ENCODE measurements around the gene YJEFN3.

YJEFN3 gene

DNA sequence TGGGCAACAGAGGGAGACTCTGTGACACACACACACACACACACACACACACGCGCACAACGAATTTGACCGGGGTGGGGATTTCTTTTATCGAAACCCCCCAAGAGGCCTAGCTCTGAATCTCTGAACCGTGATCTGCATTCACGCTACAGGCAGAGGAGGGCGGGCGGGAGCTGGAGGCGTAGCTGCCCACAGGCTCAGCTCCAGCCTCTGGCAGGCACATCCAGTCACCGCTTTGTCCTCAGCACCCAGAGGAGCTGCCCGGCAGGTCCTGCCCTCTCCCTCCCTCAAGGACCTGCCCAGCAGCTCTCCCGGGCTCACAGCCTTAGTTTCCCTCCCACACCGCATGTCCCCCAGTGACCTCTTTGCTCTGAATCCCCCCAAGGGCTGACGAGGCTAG lies 29.3 kb downstream of the YJEFN3 start:
- DNase-seq: no peak

DNA sequence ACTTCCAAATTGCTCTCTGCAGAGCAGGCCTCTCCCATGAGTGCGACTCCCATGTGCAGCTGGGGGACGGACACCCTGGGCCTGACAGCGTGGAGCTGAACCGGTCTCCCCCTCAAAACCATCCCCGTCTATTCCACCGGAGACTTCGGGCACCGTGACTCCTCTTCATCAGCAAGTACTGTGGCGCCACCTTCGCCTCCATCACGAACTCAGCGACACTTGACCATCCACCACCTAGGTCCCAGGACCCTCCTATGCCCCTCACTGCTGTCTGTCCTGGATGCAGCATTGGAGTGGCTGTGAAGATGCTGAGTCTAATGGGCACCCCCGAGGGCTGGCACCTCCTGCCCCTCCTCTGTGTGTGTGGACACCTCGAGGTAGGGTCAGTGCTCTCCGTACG lies 29.9 kb downstream of the YJEFN3 start:
- DNase-seq: no peak

DNA sequence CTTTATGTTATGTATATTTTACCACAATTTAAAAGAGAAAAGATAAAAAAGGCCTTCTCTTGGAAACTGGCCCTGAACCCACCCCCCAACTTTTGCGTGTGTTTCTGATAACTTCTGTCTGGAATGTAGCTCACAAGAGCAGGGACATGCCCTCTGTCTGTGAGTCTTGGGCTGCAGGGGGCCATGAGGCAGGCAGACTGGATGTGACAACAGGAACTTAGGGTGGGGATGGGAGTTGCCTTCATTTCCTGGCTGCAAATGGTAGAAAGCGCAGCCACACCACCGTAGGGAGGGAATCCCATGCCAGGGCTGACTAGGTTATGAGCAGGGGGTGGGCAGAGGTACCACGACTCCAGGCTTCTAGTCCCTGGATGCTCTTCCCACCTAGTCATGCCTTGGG lies 31.2 kb downstream of the YJEFN3 start:
- no peak for DNase-seq

DNA sequence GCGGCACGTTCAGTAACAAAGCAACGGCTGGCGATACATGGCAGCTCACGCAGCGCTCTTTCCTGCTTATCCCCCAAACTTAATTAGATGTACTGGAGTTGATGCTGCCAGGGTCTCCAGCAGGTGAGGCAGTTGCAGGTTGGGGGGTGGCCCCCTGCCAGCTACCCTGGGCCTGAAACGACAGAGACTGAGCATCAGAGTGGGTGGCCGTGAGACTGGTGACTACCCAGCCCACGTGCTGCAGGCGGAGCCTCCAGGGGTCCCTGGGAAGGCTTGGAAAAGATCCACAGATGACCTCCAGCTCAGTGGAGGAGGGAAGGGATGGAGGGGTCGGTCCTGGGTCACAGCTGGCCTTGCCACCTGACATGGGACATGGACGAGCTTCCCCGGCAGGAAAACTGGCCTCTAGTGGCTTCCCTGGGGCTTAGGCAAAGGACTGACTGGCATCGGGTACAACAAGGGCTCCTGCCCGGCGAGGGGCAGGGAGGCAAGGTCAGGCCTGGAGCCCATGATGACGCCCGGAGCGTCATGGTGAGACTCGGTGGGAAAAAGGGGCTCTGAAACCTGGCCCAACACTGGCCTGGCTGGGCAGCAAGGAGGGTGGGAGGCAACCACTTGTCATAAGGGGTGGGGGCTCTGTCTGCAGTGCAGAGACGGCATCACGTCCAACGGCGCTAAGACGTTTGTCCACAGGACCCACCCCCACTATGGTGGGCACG lies 33.4 kb downstream of the YJEFN3 start:
- no peak for DNase-seq

DNA sequence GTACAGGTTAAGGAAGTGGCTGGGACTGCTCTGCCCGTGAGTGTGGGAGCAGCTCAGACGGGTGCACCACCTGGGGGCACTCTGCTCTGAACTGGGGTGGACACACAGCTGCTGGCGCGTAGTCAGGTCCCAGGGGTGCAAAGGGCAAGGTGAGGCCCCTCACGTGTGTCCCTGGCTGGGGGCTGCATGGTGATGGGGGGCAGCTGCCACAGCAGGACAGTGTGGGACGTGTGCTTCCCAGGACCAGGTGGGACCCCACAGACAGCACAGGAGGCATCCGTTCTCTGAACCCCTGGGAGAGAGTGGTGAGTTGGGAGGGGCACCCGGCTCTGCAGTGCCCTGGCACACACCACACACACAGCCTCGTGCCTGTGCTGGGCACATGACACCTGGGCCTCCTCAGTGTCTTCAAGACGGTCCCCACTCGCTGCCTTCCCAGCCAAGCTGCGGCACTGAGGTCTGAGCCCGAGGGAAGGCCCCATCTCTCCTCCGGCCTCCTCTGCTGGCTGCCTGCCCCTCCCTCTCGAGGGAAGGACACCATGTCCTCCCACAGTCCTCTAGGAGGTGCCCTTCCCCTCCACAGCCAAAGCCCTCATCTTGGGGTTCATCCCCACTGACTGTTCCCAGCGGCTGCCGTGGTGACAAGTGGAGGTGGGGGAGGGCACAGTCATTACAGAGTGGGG lies 34.1 kb downstream of the YJEFN3 start:
- no peak for DNase-seq

DNA sequence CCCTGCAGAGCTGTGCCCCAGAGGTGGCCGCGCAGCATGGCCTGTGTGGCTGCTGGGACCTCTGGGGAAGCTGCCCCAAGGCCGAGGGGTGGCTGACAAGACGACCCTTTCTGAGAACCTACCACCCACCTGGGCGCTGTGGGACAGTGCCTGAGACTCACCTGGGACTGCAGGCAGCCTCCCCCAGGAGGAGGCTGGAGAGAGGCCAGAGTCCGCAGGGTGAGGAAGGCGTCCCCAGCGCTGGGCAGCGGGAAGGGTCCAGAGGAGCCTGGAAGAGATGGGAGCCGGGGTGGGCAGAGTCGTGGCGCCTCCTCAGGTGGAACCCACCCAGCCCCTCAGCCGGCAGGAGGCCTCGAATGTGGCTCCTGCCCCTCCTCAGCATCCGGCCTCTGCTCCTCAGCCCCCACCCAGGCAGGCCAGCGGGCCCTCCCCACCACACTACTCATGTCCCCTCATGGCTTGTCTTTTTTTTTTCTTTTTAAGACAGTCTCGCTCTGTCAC lies 34.7 kb downstream of the YJEFN3 start:
- DNase-seq: no peak

DNA sequence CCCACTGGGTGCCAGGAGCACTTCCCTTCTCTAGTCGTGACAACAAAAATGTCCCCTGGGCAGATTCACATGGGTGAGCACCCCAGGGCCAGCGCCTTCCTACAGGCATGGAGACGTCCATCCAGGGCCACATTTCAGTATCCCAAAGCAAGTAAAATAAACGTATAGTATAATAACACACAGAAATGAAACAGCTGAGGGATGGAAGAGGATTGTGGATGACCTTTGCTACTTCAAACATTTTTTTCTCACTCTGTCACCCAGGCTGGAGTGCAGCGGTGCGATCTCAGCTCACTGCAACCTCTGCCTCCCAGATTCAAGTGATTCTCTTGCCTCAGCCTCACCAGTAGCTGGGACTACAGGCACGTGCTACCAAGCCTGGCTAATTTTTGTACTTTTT lies 37.6 kb downstream of the YJEFN3 start:
- no peak for DNase-seq

DNA sequence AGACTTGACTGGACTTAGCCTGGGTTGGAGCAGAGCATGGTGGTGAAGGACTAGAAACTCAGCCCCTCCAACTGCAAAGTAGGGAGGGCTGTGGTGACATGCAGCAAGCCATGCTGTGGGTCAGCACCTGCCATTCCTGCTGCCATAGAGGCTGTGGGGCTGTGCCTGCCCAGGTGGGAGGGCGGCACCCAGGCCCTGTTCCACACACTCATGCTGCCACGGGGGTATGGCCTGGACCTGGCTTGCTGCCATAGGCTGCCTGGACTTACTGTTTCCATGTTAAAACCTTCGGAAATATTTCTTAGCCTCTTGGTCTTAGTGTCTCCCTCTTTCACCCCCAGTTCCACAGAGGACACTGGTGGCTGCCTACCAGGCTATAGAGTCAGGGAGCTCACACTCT lies 38.7 kb downstream of the YJEFN3 start:
- no peak for DNase-seq

DNA sequence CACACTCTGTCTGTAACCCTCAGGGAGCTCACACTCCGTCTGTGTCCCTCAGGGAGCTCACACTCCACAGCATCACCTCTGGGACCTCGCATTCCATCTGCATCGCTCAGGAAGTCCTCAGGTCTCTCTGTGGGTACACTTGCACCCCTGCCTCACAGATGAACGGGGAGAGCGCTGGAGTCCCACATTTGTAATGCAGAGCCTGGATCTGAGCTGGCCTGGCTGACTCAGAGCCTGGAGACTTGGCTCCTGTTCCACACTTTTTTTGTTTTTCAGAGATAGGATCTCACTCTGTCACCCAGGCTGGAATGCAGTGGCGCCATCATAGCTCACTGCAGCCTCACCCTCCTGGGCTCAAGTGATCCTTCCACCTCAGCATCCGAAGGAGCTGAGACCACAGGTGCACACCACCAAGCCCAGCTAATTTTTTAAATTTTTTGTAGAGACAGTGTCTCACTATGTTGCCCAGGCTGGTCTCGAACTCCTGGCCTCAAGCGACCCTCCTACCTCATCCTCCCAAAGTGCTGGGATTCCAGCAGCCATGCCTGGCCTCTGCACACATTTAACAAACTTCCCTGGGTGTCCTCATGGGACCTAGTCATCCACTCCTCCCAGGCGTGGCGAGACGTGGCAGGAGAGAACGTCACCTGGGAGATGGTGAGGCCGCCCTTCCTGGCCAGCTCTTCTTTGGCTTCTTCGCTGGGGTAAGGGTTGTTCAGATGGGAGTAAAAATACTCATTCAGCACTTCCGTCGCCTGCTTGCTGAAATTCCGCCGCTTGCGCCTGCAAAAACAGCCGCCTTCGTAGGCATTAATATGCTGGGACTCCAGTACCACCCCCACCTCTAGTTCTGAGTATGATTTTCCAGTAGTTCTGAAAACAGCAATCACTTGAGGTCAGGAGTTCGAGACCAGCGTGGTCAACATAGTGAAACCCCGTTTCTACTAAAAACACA lies 40.4 kb downstream of the YJEFN3 start:
- DNase-seq: no peak

DNA sequence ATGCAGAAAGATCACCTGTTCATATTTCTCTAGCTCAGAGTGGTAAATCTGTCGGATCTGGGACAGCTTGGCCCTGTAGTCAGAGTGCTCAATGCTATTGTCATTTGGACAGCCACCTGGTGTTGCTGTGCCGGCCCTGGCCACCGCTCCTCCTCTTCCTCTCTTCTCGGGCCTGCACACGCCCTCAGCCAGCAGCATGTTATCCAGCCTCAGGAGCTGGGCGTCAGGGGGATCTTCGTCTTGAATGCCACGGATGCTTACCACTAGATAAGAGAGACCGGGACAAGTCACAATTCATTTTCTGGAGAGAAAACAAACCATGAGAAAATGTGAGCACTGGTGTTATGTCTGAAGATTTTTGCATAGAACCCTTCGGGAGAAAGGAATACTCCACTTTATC lies 41.9 kb downstream of the YJEFN3 start:
- no peak for DNase-seq

DNA sequence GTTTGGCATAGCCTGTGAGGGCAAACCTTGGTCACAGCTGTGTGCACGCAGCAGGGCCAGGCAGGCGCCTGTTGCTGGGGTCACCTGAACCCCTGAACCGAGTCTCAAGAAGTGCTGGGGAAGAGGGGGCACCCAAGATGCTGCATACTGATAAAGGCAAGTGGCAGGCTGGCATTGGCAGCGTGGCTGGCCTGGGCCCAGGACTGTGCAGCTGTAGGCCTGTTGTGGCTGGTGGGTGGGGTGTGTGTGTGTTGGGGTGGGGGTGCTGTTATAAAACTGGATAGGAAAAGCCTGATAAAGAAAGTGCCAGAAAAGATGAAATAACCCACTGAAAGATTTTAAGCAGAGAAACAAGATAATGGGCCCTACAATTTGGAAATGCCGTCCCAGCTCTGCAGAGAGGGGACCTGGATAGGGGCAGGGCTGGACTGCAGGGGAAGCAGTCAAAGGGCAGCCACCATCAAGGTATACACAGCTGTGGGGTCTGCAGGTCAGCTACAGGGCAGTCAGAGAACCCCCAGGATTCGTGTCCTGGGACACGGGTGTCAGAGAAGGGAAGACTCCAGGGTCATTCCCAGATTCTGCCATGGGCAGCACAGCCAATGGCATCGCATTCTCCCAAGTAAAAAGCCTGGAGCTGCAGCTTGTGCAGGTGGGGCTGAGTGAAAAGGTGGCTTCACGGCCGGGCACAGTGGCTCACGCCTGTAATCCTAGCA lies 42.5 kb downstream of the YJEFN3 start:
- DNase-seq: no peak

DNA sequence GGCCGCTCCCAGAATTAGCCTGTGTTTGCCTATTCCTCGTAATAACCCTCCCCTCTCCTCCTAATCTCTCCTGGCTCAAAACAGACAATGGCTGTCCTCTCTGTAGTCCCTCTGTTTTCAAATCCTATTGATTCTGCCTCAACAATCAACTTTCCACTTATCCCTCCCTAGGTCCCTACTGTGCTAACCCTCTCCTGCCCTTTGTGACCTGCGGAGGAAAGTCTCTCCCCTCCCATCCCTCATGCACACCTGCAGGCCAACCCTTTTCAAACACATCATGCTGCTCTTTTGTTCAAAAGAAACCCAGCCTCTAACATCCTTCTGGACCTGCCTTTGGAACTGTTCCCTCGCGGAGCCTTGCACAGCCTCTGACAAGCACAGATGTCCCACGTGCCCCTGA lies 46.7 kb downstream of the YJEFN3 start:
- no peak for DNase-seq

DNA sequence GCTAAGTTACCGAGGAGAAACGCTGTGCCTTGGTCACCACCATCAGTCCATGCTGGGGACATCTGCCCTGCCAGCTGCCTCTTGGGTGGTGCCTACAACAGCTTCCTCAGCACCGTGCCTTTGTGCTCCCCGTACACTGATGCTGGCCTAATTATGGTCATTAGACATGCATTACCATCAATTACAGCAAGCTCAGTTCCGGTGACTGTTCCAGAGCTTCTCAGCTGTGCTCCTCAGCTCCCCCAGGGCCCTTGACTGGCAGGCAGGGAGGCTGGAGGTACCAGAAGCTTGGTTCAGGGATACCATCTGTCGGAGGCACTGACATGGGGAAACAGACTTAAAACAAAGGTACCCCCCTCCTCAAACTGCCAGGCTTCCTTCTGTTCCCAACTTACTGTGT lies 49.5 kb downstream of the YJEFN3 start:
- no peak for DNase-seq

DNA sequence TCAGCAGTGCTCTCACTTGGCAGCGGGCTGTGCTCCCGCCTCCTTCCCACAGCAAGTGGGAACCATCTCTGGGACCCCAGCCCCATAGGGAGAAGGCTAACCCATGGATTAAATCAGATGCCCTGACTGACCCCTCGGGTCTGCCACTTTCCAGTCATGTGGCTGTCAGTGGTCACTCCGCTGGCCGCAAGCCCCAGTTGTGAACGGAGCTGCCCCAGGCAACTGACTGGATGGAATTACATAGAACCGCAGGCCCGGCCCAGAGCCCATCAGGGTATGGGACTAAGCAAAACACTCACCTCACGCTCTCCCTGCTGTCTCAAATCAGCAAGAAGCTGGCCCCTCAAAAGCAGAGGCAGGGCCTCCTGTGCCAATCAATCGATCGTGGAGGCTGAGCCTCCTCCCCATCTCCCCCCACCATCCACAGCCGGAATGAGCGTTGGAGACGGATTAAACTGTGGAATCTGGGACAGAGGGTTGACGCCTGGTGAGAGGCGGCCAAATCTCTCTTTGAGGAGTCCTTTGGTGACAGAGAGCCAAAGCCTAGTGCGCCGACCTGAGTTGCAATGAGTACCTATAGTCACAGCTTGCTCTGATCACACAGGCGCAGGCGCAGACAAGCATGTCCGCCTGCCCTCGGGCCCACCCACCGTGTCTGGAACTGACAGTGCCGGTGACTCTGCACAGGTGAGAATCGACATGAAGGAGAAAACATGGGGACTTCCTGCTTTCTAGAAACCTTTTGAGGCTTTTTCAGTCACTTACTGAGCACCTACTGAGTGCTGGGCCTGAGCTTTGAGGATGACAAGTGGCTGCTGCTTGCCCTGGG lies 51.0 kb downstream of the YJEFN3 start:
- no peak for DNase-seq

DNA sequence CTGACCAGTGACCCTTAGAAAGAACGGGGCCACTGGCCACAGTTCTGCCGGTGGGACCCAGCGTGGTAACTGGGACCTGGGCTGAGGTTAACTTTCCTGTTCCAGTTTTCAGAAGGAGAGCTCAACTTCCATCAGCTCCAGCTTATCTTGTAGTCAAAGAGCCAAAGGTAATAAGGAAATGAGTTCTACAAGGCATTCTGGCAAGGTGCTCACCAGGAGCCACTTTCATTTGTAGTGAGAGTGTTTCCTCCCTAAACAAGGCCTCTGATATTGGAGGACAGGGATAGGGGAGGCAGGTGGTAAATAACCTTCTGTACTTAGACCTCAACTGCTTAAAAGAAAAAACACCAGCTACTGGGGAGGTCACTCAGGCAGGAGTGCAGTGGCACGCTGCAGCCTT lies 51.7 kb downstream of the YJEFN3 start:
- no peak for DNase-seq

DNA sequence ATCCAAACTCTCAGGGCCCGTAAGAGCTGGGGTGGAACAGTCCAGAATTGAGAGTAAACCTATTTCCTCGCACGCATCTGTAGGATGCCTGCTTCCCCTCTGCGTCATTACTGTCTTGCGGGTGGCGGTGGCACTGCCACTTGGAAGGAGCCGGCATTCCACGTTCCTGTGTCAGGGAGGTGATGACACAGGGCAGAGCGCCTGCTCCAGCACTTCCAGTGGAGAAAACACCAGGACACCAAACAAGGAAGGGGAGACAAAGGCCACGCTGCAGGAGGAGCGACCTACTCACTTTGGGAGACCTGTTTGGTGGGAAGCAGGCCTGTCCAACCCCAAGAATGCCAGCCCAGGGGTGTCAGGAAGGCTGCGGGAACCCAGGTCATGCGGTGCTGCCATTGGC lies 52.7 kb downstream of the YJEFN3 start:
- no peak for DNase-seq

DNA sequence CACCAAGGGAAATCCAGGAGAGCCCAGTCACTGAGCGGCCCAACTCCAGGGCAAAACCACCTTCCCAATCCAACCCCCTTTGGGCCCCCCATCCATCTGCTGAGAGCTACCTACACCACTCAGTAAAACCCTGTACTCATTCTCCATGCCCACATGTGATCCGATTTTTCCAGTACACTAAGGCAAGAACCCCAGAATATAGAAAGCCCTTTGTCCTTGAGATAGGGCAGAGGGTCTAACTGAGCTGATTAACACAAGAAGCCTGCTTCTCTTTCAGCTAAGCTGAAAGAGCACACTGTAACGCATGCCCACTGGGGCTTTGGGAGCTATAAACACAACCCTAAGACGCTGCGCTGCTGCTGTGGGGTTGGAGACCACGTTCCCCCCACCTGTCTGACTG lies 53.8 kb downstream of the YJEFN3 start:
- no peak for DNase-seq

DNA sequence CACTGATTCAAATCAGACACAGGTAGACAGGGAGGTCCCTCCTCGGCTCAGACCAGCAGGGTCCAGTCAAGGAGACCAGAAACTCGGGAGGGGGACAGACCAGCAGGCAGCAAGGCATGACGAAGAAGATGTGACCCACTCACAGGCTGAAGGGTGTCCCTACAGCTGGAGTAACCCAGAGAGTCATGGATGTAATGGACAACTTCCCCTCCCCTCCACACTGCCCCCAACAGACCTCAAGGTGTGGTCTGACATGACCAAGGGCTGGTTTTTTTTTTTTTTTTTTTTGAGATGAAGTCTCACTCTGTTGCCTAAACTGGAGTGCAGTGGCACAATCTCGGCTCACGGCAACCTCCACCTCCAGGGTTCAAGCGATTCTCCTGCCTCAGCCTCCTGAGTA lies 55.6 kb downstream of the YJEFN3 start:
- DNase-seq: no peak

All from T-helper 9 cell (primary cell).